MM.1S (cell line): Measurements from ENCODE around the gene CDT1.

Experiments
- DNase-seq: peaks from one replicate; pipeline ENCODE4 v3.0.0-alpha.2; 2015
- H2AFZ ChIP-seq: fragments of 300-600 bp; sonication (generic); 2 replicates; pipeline ENCODE4 v1.6.0; 2016; ENCODE audit warnings: antibody characterized with exemption, low read length
- H3F3A ChIP-seq: fragments of 300-600 bp; sonication (generic); 2 replicates; pipeline ENCODE4 v1.6.1; 2016; ENCODE audit warnings: mild to moderate bottlenecking, antibody characterized with exemption, low read length, moderate library complexity, mixed read lengths; ENCODE audit not compliant: insufficient read depth
- H3K27ac ChIP-seq: fragments of 300-600 bp; sonication (generic); 2 replicates; pipeline ENCODE4 v1.5.1; 2016; ENCODE audit warnings: mild to moderate bottlenecking, low read length
- H3K27me3 ChIP-seq: fragments of 300-600 bp; sonication (generic); replicated peaks from 2 replicates; pipeline ENCODE4 v1.6.0; 2016; ENCODE audit warnings: low read length; ENCODE audit not compliant: insufficient read depth
- H3K36me3 ChIP-seq: fragments of 300-600 bp; sonication (generic); replicated peaks from 2 replicates; pipeline ENCODE4 v1.6.1; 2016; ENCODE audit warnings: mild to moderate bottlenecking, low read length, mixed read lengths; ENCODE audit not compliant: insufficient read depth
- H3K4me1 ChIP-seq: fragments of 300-600 bp; sonication (generic); 2 replicates; pipeline ENCODE4 v1.6.1; 2016; ENCODE audit warnings: low read length, mixed read lengths
- H3K4me2 ChIP-seq: fragments of 300-600 bp; sonication (generic); 2 replicates; pipeline ENCODE4 v1.6.0; 2016; ENCODE audit warnings: low read depth, low read length
- H3K4me3 ChIP-seq: fragments of 300-600 bp; sonication (generic); 2 replicates; pipeline ENCODE4 v1.5.1; 2016; ENCODE audit warnings: low read length, mixed read lengths
- H3K79me2 ChIP-seq: fragments of 300-600 bp; sonication (generic); 2 replicates; pipeline ENCODE4 v1.6.1; 2016; ENCODE audit warnings: mixed run types, low read length, mixed read lengths
- H3K9ac ChIP-seq: fragments of 300-600 bp; sonication (generic); 2 replicates; pipeline ENCODE4 v1.6.1; 2016; ENCODE audit warnings: low read length, mixed read lengths
- H3K9me2 ChIP-seq: fragments of 300-600 bp; sonication (generic); replicated peaks from 2 replicates; pipeline ENCODE4 v1.6.1; 2016; ENCODE audit warnings: mild to moderate bottlenecking, low read length, mixed read lengths; ENCODE audit not compliant: insufficient read depth
- H3K9me3 ChIP-seq: fragments of 300-600 bp; sonication (generic); replicated peaks from 2 replicates; pipeline ENCODE4 v1.6.1; 2016; ENCODE audit warnings: mild to moderate bottlenecking, low read length, mixed read lengths; ENCODE audit not compliant: insufficient read depth
- H4K20me1 ChIP-seq: fragments of 300-600 bp; sonication (generic); 2 replicates; pipeline ENCODE4 v1.6.1; 2016; ENCODE audit warnings: mild to moderate bottlenecking, low read length, moderate library complexity, mixed read lengths; ENCODE audit not compliant: insufficient read depth
- CTCF ChIP-seq: fragments of 300-600 bp; sonication (generic); IDR thresholded peaks from 2 replicates; pipeline ENCODE4 v1.5.1; 2016; ENCODE audit warnings: antibody characterized with exemption, low read length, mixed read lengths
- EZH2 ChIP-seq: fragments of 300-600 bp; sonication (generic); optimal IDR thresholded peaks from 2 replicates; pipeline ENCODE3; 2017; ENCODE audit warnings: low read depth, mild to moderate bottlenecking, antibody characterized with exemption, low read length, mixed read lengths
- EZH2phosphoT487 ChIP-seq: fragments of 300-600 bp; sonication (generic); IDR thresholded peaks from 2 replicates; pipeline ENCODE4 v1.6.1; 2018; ENCODE audit warnings: antibody characterized with exemption, low read length

The CDT1 gene

GRCh38 chr16:88814144-88814502 is 10.5 kb downstream of the CDT1 start:
- Histone ChIP-seq H3K4me2 (no peak overlapping the region), H3K27ac (no peak overlapping the region), H3K79me2 (peaks cover 23% of the 10 kb centered on the region), H3K9ac (no peak overlapping the region), H3K9me3 (no peaks in the 10 kb centered on the region), H3K4me3 (no peak overlapping the region), H4K20me1 (no peaks in the 10 kb centered on the region), H3K27me3 (0 out of 2 replicates have a peak, but pooled peaks cover 4% of the 10 kb centered on the region), H3K36me3 (no peaks in the 10 kb centered on the region), H3K4me1 (peaks cover 6% of the 10 kb centered on the region; the same call in 1 of the 2 replicates), H3F3A (peaks cover 10% of the 10 kb centered on the region; the same call in 1 of the 2 replicates), H2AFZ (no peak overlapping the region), H3K9me2 (no peaks in the 10 kb centered on the region)
- DNase-seq: no peak
- no peak for TF ChIP-seq EZH2
- TF ChIP-seq CTCF: no peak
- TF ChIP-seq EZH2phosphoT487: no peak

DNA sequence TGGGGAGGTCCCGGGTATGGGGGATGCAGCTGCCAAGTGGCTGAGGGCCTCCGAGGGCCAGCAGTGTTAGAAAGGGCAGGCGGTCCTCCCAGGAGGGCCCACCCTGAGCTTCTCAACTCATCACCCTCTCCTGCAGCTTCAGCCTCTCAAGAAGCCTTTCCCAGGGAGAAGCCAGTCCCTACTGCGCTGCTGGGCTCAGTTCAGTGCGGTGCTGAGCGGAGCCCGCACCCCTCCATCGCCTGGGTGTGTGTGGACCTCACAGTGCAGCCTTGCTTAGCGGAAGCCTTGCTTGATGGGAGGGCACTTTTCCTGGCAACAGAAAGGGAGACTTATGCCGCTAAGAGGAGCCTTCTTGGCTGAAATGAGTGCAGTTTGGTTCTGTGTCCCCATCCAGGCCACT is 11.6 kb downstream of the CDT1 start:
- H3K9ac ChIP-seq: no peak overlapping the region
- H3K4me1 ChIP-seq: peaks cover 3% of the 10 kb centered on the region; the same call in 1 of the 2 replicates
- H3K27ac ChIP-seq: no peak overlapping the region
- H3K79me2 ChIP-seq: peaks cover 13% of the 10 kb centered on the region
- H4K20me1 ChIP-seq: no peaks in the 10 kb centered on the region
- peaks cover 6% of the 10 kb centered on the region; the same call in 1 of the 2 replicates for H3F3A ChIP-seq
- DNase-seq: no peak
- no peak overlapping the region for H2AFZ ChIP-seq
- H3K27me3 ChIP-seq: 0 out of 2 replicates have a peak, but pooled peaks cover 4% of the 10 kb centered on the region
- H3K9me3 ChIP-seq: no peaks in the 10 kb centered on the region
- no peak overlapping the region for H3K4me3 ChIP-seq
- TF ChIP-seq EZH2 (no peak), EZH2phosphoT487 (no peak), CTCF (no peak)
- no peaks in the 10 kb centered on the region for H3K36me3 ChIP-seq
- H3K9me2 ChIP-seq: no peaks in the 10 kb centered on the region
- H3K4me2 ChIP-seq: no peak overlapping the region

GRCh38 chr16:88815901-88816589 is 12.5 kb downstream of the CDT1 start:
- no peak overlapping the region for H3K9ac ChIP-seq
- no peaks in the 10 kb centered on the region for H3K4me1 ChIP-seq
- peak; percentile 21 for DNase-seq
- H3K27me3 ChIP-seq: 0 out of 2 replicates have a peak, but pooled peaks cover 4% of the 10 kb centered on the region
- peaks cover 5% of the 10 kb centered on the region for H3K79me2 ChIP-seq
- H3K4me3 ChIP-seq: no peak overlapping the region
- no peaks in the 10 kb centered on the region for H4K20me1 ChIP-seq
- no peak overlapping the region for H3K27ac ChIP-seq
- H3K4me2 ChIP-seq: no peak overlapping the region
- H3K36me3 ChIP-seq: no peaks in the 10 kb centered on the region
- H3K9me2 ChIP-seq: no peaks in the 10 kb centered on the region
- no peaks in the 10 kb centered on the region for H3K9me3 ChIP-seq
- no peak overlapping the region for H2AFZ ChIP-seq
- TF ChIP-seq EZH2 (no peak), EZH2phosphoT487 (no peak), CTCF (peak; percentile 67)
- H3F3A ChIP-seq: no peaks in the 10 kb centered on the region
